Measurements from ENCODE around the gene TRIO. TPM values are rescaled to one million over a fixed set of nuclear protein-coding genes. Genes with fewer than 3 reads are reported as not detected.

The TRIO gene
- polyA plus RNA-seq, 3 donors, result 1.7 to 45.8 (median 2.1) TPM

- no peak overlapping the region for H3K4me3 ChIP-seq (replicated peaks in 1 of 3; ENCODE audit: low read depth in 2 of 3, low read length in 3 of 3)
- H3K36me3 ChIP-seq (replicated peaks in 1 of 2; ENCODE audit: control insufficient read depth in 1 of 2, insufficient read depth in 2 of 2, low read length in 2 of 2), result peaks cover 93 to 97% of the 10 kb centered on the region in 2 donors
- no peaks in the 10 kb centered on the region for H3K27me3 ChIP-seq (ENCODE audit: control insufficient read depth in 2 of 2, insufficient read depth in 2 of 2, low read length in 2 of 2)
- no peak overlapping the region for H3K9ac ChIP-seq (ENCODE audit: insufficient read depth, low read length, poor library complexity, severe bottlenecking)
- 98% methylated on average over 6 of the region's 8 CpGs for WGBS (ENCODE audit: insufficient coverage)
- no peaks in the 10 kb centered on the region for H3K4me1 ChIP-seq (ENCODE audit: control insufficient read depth in 1 of 2, insufficient read depth in 2 of 2, low read length in 2 of 2)
- H3K36me3 Mint-ChIP-seq, result peaks cover 75 to 91% of the 10 kb centered on the region in 2 donors
- H3K4me3 Mint-ChIP-seq, result no peak overlapping the region
- peaks cover 0 to 2% (median 0%) of the 10 kb centered on the region in 3 donors for H3K27me3 Mint-ChIP-seq (ENCODE audit: low read depth in 3 of 3)
- no peak for TF ChIP-seq CTCF (IDR thresholded peaks at IDR 0.05)
- intact Hi-C loops (cut with micrococcal nuclease), result no loop called here
- H2AFZ ChIP-seq (ENCODE audit: insufficient read depth, low read depth, low read length, poor library complexity, severe bottlenecking), result no peak overlapping the region
- H4K20me1 ChIP-seq (ENCODE audit: insufficient read depth, low read length), result no peaks in the 10 kb centered on the region
- H3K79me2 ChIP-seq (ENCODE audit: insufficient read depth, low read length), result no peaks in the 10 kb centered on the region
- DNase-seq, result no peak
- peaks cover 0 to 2% (median 0%) of the 10 kb centered on the region in 7 donors for H3K9me3 Mint-ChIP-seq
- H3K27ac ChIP-seq (ENCODE audit: low read depth in 1 of 2, low read length in 2 of 2), result no peak overlapping the region
- H3K4me2 ChIP-seq (replicated peaks; ENCODE audit: extremely low read depth, low read length, poor library complexity, severe bottlenecking), result no peak overlapping the region
- H3K9me3 ChIP-seq (replicated peaks in 1 of 2; ENCODE audit: control insufficient read depth in 1 of 2, insufficient read depth in 1 of 2, low read length in 2 of 2), result no peaks in the 10 kb centered on the region
- H3K4me1 Mint-ChIP-seq, result no peaks in the 10 kb centered on the region
- peak overlapping the region in 1 of 7 donors; percentile 27 for H3K27ac Mint-ChIP-seq
Observed at GRCh38 chr5:14374100-14374499, 231.0 kb downstream of the TRIO start.

- H3K4me1 Mint-ChIP-seq, result peaks cover 13% of the 10 kb centered on the region
- Histone ChIP-seq H4K20me1 (ENCODE audit: insufficient read depth, low read length) (no peaks in the 10 kb centered on the region), H3K4me3 (replicated peaks in 1 of 3; ENCODE audit: low read depth in 2 of 3, low read length in 3 of 3) (no peak overlapping the region), H3K79me2 (ENCODE audit: insufficient read depth, low read length) (no peaks in the 10 kb centered on the region), H3K4me2 (replicated peaks; ENCODE audit: extremely low read depth, low read length, poor library complexity, severe bottlenecking) (no peak overlapping the region), H3K27me3 (ENCODE audit: control insufficient read depth in 2 of 2, insufficient read depth in 2 of 2, low read length in 2 of 2) (no peaks in the 10 kb centered on the region), H2AFZ (ENCODE audit: insufficient read depth, low read depth, low read length, poor library complexity, severe bottlenecking) (no peak overlapping the region), H3K27ac (ENCODE audit: low read depth in 1 of 2, low read length in 2 of 2) (no peak overlapping the region), H3K36me3 (replicated peaks in 1 of 2; ENCODE audit: control insufficient read depth in 1 of 2, insufficient read depth in 2 of 2, low read length in 2 of 2) (peaks cover 94 to 97% of the 10 kb centered on the region in 2 donors), H3K9ac (ENCODE audit: insufficient read depth, low read length, poor library complexity, severe bottlenecking) (no peak overlapping the region), H3K4me1 (ENCODE audit: control insufficient read depth in 1 of 2, insufficient read depth in 2 of 2, low read length in 2 of 2) (no peaks in the 10 kb centered on the region), H3K9me3 (replicated peaks in 1 of 2; ENCODE audit: control insufficient read depth in 1 of 2, insufficient read depth in 1 of 2, low read length in 2 of 2) (no peaks in the 10 kb centered on the region)
- peaks cover 0 to 7% (median 3%) of the 10 kb centered on the region in 7 donors for H3K9me3 Mint-ChIP-seq
- intact Hi-C loops (cut with micrococcal nuclease), result no loop called here
- TF ChIP-seq CTCF (IDR thresholded peaks at IDR 0.05), result no peak
- H3K36me3 Mint-ChIP-seq, result peaks cover 80 to 90% of the 10 kb centered on the region in 2 donors
- peak overlapping the region in 1 of 7 donors; percentile 2 for H3K27ac Mint-ChIP-seq
- no peaks in the 10 kb centered on the region for H3K27me3 Mint-ChIP-seq (ENCODE audit: low read depth in 3 of 3)
- no peak for DNase-seq
- no peak overlapping the region for H3K4me3 Mint-ChIP-seq
- no CpG with 5 or more reads among the region's 3 CpGs for WGBS (ENCODE audit: insufficient coverage)
Observed at GRCh38 chr5:14376789-14377188, 233.6 kb downstream of the TRIO start.

Data from CD14-positive monocyte (primary cell).